H1 (cell line): Measurements from ENCODE around the gene MPZL3. TPM values are rescaled to one million over a fixed set of nuclear protein-coding genes. Genes with fewer than 3 reads are reported as not detected.

Source experiments
- ATF2 ChIP-seq: IDR thresholded peaks from 2 replicates; pipeline ENCODE4 v1.6.1; 2012; ENCODE audit warnings: low read length, inconsistent platforms
- BCL11A ChIP-seq, 2 experiments: IDR thresholded peaks; one replicate each; pipeline ENCODE4 v1.6.1; 2011; ENCODE audit warnings: low read depth in 2 of 2, low read length in 2 of 2, mild to moderate bottlenecking in 2 of 2
- CBX5 ChIP-seq: fragments of 300-800, 300-1000 bp; sonication (generic); IDR thresholded peaks from 2 replicates; pipeline ENCODE4 v1.7.1; 2016; ENCODE audit warnings: antibody characterized with exemption, low read length, low read depth
- YY1 ChIP-seq: IDR thresholded peaks from 2 replicates; pipeline ENCODE4 v1.6.1; 2011; ENCODE audit warnings: low read depth, mild to moderate bottlenecking, low read length
- polyA plus RNA-seq, 7 experiments: library from polyadenylated mRNA; depleted of rRNA in 3 of 7; stranded (reverse) in 5 of 7; unstranded in 2 of 7; fragments of >200 nt in 5 of 7; fragments of 200-250 nt in 2 of 7; gene quantifications; 1 replicate in 5 of 7; 2 replicates in 1 of 7; 4 replicates in 1 of 7; pipeline versions ENCODE4 v1.2.1 to v1.2.3, GENCODE V29; 2011 to 2013; ENCODE audit warnings: missing spikeins in 2 of 7, mixed read lengths in 2 of 7
- total RNA-seq: library from RNA; stranded (reverse); fragmentation: NEBNext Ultra II Directional; extraction: Animal tissue kit (Norgen Biotek cat#: 25700); gene quantifications from 2 replicates; pipeline ENCODE4 v1.2.1, GENCODE V29; 2021

The MPZL3 gene
- total and polyA plus RNA-seq, 2 of the 8 experiments (the other 6 are each of a cell fraction or from before 2014, with no cell fraction given) = 1.1 to 3.9 TPM

- TF ChIP-seq ATF2 (no peak), BCL11A (IDR thresholded peaks at IDR 0.05; ENCODE audit: low read depth in 2 of 2, low read length in 2 of 2) (no peak), YY1 (no peak), CBX5 (no peak)
Measured at GRCh38 chr11:118241764-118242098, 10.4 kb downstream of the MPZL3 start (continued).
